Activated CD4-positive, alpha-beta T cell treated with anti-CD3 and anti-CD28 coated beads, Interleukin-2, amount 50 U/mL, for 4 hours (primary cell): ENCODE results near the gene PRKN.

Source experiments
- DNase-seq, 2 experiments: peaks; one replicate each; pipeline ENCODE4 v3.0.0-alpha.2; 2020

PRKN gene

GRCh38 chr6:162157167-162157870 is 570.2 kb downstream of the PRKN start:
- DNase-seq = no peak

DNA sequence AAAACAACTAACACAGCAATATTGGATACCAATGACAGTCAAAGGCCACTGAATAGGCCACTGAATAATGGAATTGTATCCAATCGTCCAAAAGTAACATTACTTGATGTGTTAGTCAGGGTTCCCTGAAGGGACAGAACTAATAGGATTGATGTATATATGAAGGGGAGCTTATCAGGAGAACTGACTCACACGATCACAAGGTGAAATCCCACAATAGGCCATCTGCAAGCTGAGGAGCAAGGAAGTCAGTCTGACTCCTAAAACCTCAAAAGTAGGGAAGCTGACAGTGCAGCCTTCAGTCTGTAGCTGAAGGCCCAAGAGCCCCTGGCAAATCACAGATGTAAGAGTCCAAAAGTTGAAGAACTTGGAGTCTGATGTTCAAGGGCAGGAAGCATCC is 571.4 kb downstream of the PRKN start:
- DNase-seq = no peak

DNA sequence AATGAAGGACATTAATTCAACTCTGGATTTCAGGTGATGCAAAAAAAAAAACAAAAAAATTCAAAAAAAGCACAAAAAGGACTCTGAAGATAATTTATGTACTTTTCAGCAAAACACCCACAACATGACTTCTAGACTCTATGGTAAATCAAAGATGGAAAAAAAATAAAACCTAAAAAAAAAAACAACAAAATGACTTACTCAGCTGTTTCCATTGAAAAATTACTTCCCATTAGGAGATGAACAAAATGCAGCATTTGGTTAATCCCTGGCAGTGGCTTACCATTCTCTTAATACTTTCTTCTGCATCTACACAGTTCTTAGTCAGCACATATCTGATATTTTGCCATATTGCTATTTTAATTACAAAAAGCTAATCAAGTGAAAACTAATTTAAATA is 572.6 kb downstream of the PRKN start:
- DNase-seq = no peak

DNA sequence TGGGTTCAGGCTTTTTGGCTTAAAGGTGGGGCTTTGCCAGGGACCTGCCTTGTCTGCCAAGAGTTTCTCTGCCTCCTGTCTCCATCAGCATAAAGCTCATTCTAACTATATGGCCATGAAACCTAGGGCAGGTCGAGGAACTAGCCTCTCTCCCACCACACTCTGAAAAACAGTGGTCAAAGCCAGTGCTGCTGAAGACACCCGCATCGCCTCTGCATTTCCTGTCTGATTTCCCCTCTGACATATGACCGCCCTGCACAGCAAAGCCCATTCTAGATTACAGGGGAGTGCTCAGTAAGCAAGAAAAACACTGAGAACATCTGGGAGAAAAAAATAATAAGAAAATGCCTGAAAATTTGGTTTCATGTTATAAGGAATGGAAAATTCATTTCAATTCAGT is 573.6 kb downstream of the PRKN start:
- DNase-seq = no peak

- DNase-seq = no peak
Observed at GRCh38 chr6:162153120-162153519, 574.4 kb downstream of the PRKN start.

DNA sequence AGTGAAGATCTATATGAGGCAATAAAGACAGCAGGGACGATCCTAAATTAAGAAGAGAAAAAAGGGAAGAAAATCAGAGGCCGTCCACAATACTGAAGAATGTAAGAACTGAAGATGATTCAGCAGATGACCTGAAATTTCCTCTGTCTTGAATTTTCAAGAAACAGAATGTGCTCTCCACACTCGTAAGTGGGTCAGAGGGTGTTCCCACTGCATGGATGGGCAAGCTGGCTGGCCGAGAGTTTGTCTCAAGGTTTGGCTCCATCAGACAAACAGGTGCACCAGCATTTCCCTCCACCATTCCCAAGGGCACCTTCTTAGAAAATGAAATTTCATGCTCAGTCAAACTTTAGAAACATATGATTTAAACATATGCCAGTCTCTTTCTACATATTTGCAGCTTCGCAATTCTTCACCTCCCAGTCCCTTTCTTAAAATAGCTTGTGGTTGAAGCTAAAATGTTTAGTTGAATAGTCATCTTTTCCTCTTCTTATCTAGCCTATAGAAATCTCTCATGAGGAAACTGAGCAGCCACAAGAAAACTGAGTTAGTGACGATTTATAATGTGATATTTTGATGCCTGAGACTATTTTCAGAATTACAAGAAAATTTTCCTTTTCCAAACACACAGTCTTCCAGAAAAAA is 576.4 kb downstream of the PRKN start:
- no peak for DNase-seq

- DNase-seq = no peak
Observed at GRCh38 chr6:162150295-162150694, 577.3 kb downstream of the PRKN start.

- DNase-seq = no peak
Observed at GRCh38 chr6:162149786-162150185, 577.8 kb downstream of the PRKN start.

DNA sequence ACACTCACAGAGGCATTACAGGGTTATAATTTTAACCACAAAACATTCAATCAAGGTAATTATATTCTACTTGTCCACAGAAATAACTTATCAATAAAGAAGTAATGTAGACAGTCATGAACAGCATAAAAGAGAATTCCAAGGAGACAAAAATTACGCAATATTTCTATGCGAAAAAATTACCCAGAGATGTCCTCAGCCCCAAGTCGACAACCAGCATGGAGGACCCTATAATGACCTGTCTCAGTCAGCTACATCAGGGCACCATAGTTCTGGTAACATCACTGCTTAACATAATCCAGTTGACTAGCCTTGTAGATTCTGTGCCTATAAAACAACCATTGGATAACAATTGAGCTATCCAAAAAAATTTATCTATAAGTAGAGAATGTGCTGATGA is 579.8 kb downstream of the PRKN start:
- DNase-seq = no peak

- DNase-seq = no peak
Observed at GRCh38 chr6:162147281-162147680, 580.3 kb downstream of the PRKN start.

GRCh38 chr6:162140251-162140852 is 587.2 kb downstream of the PRKN start:
- DNase-seq = no peak

DNA sequence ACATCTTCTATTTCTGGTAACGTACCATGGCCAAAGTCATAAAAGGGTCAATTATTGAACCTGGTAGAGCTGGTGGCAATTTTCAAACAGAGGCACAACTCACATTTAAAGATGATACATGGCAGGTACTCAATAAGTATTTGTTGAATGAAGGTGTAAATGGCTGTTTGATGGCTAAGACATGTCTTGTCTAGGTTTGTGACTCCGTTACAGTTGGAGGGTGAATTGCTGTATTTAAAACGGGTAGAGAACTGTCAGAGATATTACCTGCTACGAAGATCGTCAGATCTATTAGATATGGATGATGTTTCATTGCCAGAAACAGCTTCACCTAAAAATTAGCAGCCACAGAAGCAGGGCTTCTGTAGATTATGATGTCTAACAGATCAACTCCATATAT is 601.9 kb downstream of the PRKN start:
- no peak for DNase-seq

- no peak for DNase-seq
Observed at GRCh38 chr6:162124710-162125435, 602.7 kb downstream of the PRKN start.

DNA sequence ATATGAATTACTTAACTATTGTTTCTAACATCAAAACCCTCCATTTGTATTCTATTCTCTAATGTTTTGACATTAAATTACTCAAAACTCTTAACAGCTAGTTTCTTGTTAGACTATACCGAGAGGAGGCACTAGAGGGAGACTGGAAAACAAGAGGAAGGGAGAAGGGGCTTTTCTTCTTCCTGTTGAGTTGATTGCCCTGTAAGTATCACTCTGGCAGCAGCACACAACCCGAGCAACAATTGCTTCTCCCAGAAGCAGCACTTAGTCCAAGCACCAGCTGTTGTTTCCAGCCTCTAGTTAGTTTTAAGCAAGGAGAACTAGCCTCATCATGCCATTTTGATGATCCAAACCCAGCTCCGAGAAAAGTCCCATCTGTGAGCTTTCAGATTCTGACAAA is 603.8 kb downstream of the PRKN start:
- no peak for DNase-seq

- DNase-seq = no peak
Observed at GRCh38 chr6:162119341-162119740, 608.2 kb downstream of the PRKN start.

DNA sequence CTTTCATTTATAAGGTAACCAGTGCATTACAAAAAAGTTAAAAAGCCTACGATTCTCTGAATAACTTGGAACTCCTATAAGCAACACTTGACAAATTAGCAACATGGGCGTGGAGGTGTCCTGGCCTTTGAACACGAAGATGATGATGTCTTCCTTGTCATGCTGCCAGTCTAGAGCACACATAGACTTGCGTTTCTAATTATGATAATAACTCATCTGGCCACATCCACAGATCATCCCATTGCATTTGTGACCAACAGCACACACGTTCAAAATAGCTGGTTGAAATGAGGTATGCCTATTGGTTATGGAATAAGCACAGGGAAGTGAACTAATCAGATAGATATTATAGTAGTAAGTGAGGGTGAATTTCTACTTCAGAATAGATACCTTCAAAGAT is 608.9 kb downstream of the PRKN start:
- no peak for DNase-seq

DNA sequence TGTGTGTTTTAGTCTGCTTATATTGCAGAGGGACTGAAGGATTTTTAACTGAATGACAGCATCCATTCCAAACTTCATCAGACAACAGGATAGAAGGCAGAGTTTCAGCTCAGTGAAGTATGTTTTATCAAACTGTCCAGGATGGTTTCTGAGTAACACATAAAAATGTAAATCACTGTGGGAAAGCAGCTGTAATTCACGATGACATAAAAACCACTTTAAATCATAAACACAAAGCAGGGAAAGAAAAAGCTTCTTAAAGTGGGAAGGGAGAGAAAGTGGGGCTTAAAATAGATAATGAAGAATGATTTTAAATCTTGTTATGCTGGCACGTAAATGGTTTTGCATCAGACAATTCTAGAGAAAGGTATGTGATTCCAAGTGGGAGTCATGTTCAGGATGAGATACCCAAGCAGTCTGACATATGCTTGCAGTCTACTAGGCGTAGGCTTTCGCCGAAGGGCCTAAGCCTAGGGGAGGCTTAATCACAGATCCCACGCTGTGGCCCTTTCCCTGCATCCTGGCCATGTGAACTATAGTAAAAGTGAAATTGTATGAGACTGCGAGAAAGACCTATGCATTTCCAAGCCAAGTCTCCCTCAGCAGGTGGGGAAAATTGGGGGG is 610.6 kb downstream of the PRKN start:
- no peak for DNase-seq

- DNase-seq = no peak
Observed at GRCh38 chr6:162109480-162110050, 618.0 kb downstream of the PRKN start.

DNA sequence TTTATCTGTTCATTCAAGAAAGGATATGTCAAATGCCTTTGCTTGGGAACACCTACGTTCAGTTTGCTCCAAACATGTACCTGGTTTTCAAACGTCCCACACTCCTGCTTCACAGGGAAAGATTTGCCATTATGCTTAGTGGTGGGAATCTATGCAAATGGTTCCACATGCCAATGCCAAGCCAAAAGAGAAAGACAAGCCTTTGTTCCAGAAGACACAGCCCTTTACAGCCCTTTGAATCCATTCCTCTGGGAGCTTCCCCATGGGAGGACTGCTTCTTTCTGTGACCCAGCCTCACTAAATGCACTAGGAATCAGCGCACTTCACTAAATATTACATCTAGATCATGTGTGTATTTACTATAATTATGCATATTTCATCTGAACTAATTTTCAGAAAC is 619.5 kb downstream of the PRKN start:
- no peak for DNase-seq

- no peak for DNase-seq
Observed at GRCh38 chr6:162100096-162100495, 627.5 kb downstream of the PRKN start.

- no peak for DNase-seq
Observed at GRCh38 chr6:162099685-162100084, 627.9 kb downstream of the PRKN start.

GRCh38 chr6:162092816-162093502 is 634.6 kb downstream of the PRKN start:
- DNase-seq = no peak
